NCI-H446 (cell line): ENCODE data around the gene ACO2.
A peak's percentile ranks its signal among the peaks of the same experiment; 100 is the strongest.
"Not testable (repeated sequence)": the region's sequence is repeated elsewhere in the genome, so short reads cannot be mapped to it uniquely, and the experiment has no call there.

Experiments
- DNase-seq, 2 experiments: peaks; one replicate each; lab custom pipeline; 2025; lab: John Stamatoyannopoulos, UW

ACO2 gene

GRCh38 chr22:41540365-41540764 is 71.4 kb downstream of the ACO2 start:
- no peak for DNase-seq

GRCh38 chr22:41541484-41541883 is 72.6 kb downstream of the ACO2 start:
- no peak for DNase-seq

GRCh38 chr22:41542224-41542623 is 73.3 kb downstream of the ACO2 start:
- no peak for DNase-seq

- DNase-seq: peak; percentile 90 to 98
Measured at GRCh38 chr22:41543854-41544670, 75.1 kb downstream of the ACO2 start, which contains the start of gene POLR3H. POLR3H (minus strand) TSS chr22:41544470; CDS start chr22:41544101, 369 bp downstream.

- DNase-seq: no peak
Measured at GRCh38 chr22:41544671-41545476, 76.0 kb downstream of the ACO2 start.

GRCh38 chr22:41548830-41549211 is 79.9 kb downstream of the ACO2 start:
- DNase-seq: no peak

- DNase-seq: no peak
Measured at GRCh38 chr22:41550952-41551491, 82.1 kb downstream of the ACO2 start.

- peak in 1 of 2 experiments; percentile 32 for DNase-seq
Measured at GRCh38 chr22:41551877-41552582, 83.1 kb downstream of the ACO2 start.

GRCh38 chr22:41555325-41555982 is 86.5 kb downstream of the ACO2 start:
- DNase-seq: peak; percentile 46 to 72

- no peak for DNase-seq
Measured at GRCh38 chr22:41556561-41556960, 87.6 kb downstream of the ACO2 start.

- peak in 1 of 2 experiments; percentile 70 for DNase-seq
Measured at GRCh38 chr22:41557401-41558240, 88.7 kb downstream of the ACO2 start.

GRCh38 chr22:41558241-41558630 is 89.3 kb downstream of the ACO2 start:
- DNase-seq: not testable (repeated sequence)

- DNase-seq: no peak
Measured at GRCh38 chr22:41560095-41560471, 91.2 kb downstream of the ACO2 start.

- DNase-seq: no peak
Measured at GRCh38 chr22:41561335-41561734, 92.4 kb downstream of the ACO2 start.

- no peak for DNase-seq
Measured at GRCh38 chr22:41561788-41562187, 92.9 kb downstream of the ACO2 start.

- DNase-seq: no peak
Measured at GRCh38 chr22:41562461-41562860, 93.5 kb downstream of the ACO2 start.

- DNase-seq: no peak
Measured at GRCh38 chr22:41563051-41563711, 94.3 kb downstream of the ACO2 start.

GRCh38 chr22:41564563-41564962 is 95.6 kb downstream of the ACO2 start:
- no peak for DNase-seq

- peak; percentile 41 to 70 for DNase-seq
Measured at GRCh38 chr22:41565403-41566054, 96.6 kb downstream of the ACO2 start.

- DNase-seq: no peak
Measured at GRCh38 chr22:41567512-41567768, 98.5 kb downstream of the ACO2 start.
